Measurements from ENCODE around the gene HMCN2.

The HMCN2 gene

DNA sequence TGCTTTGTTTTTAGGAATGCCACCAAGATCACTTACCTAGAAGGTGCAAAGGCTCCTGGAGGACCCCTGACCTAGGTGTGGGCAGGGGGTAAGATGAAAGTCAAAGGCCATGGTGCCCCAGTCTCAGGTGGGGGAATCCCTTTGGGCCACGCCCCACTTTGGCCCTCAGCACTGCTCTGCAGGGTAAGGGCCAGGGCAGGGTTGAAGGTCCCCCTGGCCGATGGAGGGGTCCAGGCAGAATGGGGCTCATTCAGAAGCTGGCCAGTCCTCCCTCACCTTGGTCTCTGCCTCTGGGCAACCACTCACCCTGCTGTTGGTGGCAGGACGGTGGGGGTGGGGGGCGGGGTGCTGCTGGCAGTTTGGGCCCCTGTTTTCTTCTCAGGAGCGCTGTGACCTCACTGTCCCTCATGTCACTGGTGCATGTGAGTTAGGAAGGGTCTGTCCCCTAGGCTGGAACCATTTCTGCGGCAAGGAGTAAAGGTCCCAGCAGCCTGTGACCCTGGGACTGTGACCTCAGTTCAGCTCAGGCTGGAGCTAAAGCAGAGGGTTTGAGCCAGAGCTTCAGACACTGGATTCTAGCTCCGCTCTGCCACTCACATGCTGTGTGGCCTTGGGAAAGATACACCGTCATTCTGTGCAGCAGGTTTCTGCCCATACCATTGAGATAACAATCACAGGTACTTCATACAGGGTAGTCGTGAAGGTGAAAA is 177.3 kb downstream of the HMCN2 start:
- no peak for DNase-seq

- DNase-seq: no peak
Observed at GRCh38 chr9:130443456-130443801, 177.9 kb downstream of the HMCN2 start.

- DNase-seq: no peak
Observed at GRCh38 chr9:130443840-130444492, 178.4 kb downstream of the HMCN2 start.

DNA sequence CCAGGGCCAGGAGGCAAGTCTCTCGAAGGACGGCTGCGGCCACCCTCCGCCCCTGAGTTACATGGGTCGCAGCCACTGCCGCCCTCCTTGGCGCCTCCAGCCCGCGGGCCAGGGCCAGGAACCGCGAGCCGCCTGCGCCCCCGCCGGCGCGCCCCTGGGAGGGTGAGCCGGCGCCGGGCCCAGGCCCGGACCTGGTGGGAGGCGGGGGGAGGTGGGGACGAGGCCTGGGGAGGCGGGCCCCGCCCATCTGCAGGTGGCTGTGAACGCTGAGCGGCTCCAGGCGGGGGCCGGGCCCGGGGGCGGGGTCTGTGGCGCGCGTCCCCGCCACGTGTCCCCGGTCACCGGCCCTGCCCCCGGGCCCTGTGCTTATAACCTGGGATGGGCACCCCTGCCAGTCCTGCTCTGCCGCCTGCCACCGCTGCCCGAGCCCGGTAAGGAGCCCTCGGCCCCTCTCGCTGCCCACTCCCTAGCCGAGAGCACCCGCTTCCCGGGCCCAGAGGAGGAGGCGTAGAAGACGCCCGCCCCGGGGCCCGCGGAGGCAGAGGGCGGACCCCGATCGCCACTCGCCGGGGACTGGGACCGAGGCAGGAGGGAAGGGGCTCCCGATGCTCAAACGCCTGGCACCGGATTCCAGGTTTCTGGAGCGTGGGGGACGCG is 179.1 kb downstream of the HMCN2 start, which contains the start of gene ASS1:
TSS of gene ASS1 (plus strand) at position 397 of the 657 bp plus-strand sequence. CDS start 7,268 bp downstream, outside the sequence.
- peak; percentile 40 for DNase-seq

GRCh38 chr9:130445268-130445983 is 179.9 kb downstream of the HMCN2 start:
- no peak for DNase-seq

DNA sequence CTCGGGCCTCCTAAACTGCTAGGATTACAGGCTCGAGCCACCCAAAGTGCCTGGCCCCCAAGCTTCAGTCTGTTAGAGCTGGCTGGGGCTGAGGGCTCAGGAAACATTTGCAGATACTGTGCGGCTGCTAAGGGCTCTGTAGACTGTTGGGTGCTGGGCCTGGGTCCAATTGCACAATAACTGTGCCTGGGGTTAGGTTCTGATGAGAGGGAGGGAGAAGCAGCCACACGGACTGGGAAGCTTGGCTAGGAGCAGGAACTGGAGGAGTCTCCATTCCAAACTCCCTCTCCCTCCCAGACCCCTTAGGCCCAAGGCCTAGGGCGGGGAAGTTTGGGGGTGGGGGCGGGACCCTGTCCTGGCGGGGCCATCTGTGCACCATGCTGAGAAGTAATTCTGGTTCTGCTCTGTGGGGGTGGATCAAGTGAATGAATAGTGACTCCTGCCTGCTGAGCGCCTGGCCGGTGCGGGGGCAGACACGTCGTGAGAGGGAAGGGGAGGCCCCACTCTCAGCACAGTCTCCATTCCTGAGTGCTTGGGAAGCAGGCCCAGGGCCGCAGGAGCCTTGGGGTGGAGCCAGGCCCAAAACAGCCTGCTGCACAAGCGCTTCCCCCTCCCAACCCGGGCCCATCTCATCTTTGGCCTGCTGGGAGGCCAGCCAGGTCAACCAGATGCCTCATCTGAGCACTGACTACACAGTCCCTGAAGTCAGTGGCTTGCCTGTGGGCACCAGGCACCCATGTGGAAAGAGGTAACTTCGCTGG is 180.7 kb downstream of the HMCN2 start:
- no peak for DNase-seq

- DNase-seq: peak; percentile 52
Observed at GRCh38 chr9:130447193-130447816, 181.7 kb downstream of the HMCN2 start.

DNA sequence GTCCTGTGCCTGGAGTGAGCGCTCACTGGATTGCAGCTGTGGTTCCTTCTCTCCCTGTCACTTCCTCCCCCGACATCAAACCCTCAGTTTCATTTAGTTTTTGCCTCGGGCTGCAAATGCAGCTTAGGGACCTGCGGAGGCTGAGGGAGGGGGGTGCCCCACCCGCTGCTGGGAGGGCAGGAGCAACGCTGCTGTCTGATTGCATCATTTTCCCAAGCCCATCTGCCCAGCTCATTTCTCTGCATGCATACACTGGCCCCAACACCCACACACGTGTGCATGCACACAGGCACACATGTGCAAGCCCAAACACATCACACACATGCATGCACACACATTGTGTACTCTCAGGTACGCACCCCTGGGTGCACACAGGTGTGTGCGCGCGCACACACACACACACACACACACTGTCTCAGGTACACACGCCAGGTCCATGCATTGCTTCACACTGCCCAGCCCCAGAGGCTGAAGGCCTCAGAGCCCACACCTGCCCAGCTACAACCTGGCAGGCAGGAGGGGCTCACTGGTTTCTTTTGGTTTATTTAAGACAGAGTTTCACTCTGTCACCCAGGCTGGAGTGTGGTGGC is 182.6 kb downstream of the HMCN2 start:
- no peak for DNase-seq

GRCh38 chr9:130448771-130449603 is 183.4 kb downstream of the HMCN2 start:
- DNase-seq: no peak

DNA sequence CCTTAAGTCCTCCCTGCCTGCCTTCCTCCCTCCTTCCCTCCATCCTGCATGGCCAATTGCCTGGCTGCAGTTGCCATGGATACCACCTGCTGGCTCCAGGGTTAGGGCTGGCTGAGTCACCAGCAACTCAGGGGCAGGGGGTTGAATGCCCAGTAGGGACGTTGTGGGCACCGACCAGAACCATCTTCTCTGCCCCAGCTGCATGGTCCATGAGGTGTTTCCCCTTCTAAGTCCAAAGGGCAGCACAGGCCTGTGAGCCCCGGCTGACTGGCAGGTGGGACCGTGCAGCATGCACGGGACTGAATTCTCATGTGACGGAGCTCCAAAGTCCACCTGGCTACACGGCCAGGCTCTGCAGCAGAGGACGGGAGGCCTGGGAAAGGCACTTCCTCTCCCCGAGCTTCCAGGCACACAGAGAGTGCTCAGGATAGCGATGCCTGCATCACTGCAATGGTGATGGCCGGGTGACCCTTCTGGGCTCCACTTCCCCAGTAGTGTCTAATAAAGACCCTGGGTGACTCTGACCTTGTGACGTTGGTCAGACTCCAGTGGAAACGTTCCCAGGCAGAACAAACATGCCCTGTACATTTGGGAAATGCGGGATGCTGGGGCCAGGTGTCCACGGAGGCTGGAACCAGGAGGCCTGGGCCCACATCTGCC is 184.9 kb downstream of the HMCN2 start:
- no peak for DNase-seq

DNA sequence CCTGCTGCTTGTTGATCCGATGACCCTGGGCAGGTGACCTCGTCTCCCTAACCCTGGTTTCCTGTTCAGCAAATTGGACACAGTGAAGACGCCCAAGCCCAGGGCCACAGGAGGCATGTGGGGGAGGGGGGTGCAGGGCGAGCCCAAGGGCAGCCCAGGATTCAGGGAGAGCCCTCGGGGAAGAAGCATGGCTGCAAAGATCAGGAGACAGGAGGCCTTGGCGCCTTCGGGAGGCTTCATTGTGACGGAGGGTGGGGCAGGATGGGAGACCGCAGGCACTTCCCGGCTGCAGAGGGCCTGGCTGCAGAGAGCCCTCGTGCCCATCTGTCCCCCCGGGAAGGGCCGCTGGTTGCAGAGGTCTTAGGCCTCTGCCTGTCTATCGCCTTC is 185.4 kb downstream of the HMCN2 start:
- DNase-seq: no peak

GRCh38 chr9:130451509-130452388 is 186.2 kb downstream of the HMCN2 start:
- DNase-seq: peak; percentile 72

GRCh38 chr9:130452835-130453234 is 187.3 kb downstream of the HMCN2 start:
- no peak for DNase-seq

DNA sequence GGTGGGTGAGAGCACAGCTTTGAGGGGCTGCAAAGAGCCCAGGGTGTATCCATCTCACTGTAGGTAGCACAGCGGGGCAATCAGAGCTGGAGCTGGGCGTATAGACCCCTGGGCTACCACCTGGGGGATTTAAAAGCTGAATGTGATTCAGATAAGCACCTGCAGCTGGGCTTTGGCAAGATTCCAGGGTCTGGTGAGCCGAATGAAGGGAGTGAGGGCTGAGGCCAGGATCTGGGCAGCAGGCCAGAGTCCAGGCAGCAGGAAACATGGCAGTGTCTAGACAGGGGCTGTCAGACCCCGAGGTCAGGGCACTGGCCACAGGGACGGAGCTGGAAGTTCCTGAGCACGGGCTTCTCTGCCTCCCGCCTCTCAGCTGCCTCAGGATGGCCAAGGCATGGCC is 187.9 kb downstream of the HMCN2 start:
- peak; percentile 66 for DNase-seq

DNA sequence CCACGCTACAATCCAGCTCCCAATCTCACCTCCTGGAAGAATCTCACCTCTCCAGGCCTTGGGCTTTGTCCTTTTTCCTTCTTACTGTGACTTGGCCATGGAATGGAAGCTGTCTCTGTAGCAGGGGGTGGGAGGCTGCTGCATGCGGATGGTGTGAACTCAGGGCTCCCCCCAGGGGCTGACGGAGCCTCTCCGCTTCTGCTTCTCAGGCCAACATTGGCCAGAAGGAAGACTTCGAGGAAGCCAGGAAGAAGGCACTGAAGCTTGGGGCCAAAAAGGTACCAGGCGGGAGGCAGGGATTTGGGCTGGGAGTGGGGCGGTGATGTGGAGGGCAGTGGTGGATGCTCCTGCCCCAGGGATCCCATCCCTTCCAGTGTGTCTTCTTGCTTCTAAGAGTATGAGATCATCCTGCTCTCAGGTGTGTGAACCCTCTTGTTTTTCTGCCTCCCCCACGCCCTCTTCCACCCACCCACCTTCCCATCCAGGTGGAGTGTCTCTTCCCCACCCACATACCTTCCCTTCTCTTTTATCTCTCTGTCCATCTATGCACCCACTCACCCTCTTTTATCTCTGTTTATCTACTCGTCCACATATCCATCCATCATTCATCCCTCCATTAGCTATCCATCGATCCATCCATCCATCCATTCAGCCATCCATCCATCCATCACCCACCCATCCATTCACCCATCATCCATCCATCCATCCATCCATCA is 188.7 kb downstream of the HMCN2 start:
- DNase-seq: no peak

DNA sequence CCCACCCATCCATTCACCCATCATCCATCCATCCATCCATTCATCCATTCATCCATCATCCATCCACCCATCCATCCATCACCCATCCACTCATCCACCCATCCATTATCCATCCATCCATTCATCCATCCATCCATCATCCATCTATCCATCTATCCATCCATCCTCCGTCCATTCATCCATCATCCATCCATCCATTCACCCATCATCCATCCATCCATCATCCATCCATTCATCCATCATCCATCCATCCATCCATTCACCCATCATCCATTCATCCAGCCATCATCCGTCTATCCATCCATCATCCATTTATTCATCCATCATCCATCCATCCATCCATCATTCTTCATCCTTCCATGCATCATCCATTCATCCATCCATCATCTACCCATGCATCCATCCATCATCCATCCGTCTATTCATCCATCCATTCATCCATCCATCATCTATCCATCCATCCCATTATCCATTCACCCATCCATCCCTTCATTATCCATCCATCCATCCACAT is 189.3 kb downstream of the HMCN2 start:
- DNase-seq: no peak

GRCh38 chr9:130458027-130458803 is 192.7 kb downstream of the HMCN2 start:
- DNase-seq: no peak

GRCh38 chr9:130458804-130459067 is 193.2 kb downstream of the HMCN2 start:
- no peak for DNase-seq

Data from DMS153 (cell line).